Upper lobe of left lung (tissue), 6 donors: Measurements from ENCODE around the gene CBLB. TPM values are rescaled to one million over a fixed set of nuclear protein-coding genes. Genes with fewer than 3 reads are reported as not detected.

Source experiments
- ATAC-seq, 2 donors: fragments of 200-7000 bp; cut with Tn5 transposase; one replicate each; pipeline ENCODE4 v1.9.1; 2022; ENCODE audit warnings: mild to moderate bottlenecking in 2 of 2, moderate library complexity in 2 of 2; ENCODE audit not compliant: low FRiP score in 2 of 2
- DNase-seq, 2 donors: peaks; one replicate each; pipeline ENCODE4 v3.0.0-alpha.2; 2019 to 2020
- H3K27ac ChIP-seq, 4 donors: fragments of 200-600 bp; sonication (generic); one replicate each; pipeline ENCODE4 v1.5.1; 2016 to 2019
- H3K27me3 ChIP-seq, 4 donors: fragments of 200-600 bp; sonication (generic); one replicate each; pipeline ENCODE4 v1.5.1; 2017 to 2019
- H3K36me3 ChIP-seq, 4 donors: fragments of 200-600 bp; sonication (generic); one replicate each; pipeline ENCODE4 v1.5.1; 2016 to 2019
- H3K4me1 ChIP-seq, 4 donors: fragments of 200-600 bp; sonication (generic); one replicate each; pipeline ENCODE4 v1.5.1; 2018 to 2019
- H3K4me3 ChIP-seq, 4 donors: fragments of 200-600 bp; sonication (generic); one replicate each; pipeline ENCODE4 v1.5.1; 2017 to 2019; ENCODE audit warnings: mild to moderate bottlenecking in 2 of 4, moderate library complexity in 1 of 4
- H3K9me3 ChIP-seq, 4 donors: fragments of 200-600 bp; sonication (generic); one replicate each; pipeline ENCODE4 v1.5.1; 2018 to 2019
- CTCF ChIP-seq, 6 experiments: fragments of 450-650 bp in 4 of 6; fragments of 200-600 bp in 2 of 6; sonication (generic) in 2 of 6; IDR thresholded peaks; one replicate each; pipeline ENCODE4 v1.5.1; 2016 to 2019; ENCODE audit warnings: antibody characterized with exemption in 6 of 6
- EP300 ChIP-seq, 4 donors: sonication (generic); formaldehyde crosslinking; IDR thresholded peaks; one replicate each; pipeline ENCODE4 v1.5.1; 2017; ENCODE audit warnings: antibody characterized with exemption in 4 of 4, control low read depth in 2 of 4
- POLR2A ChIP-seq, 4 donors: fragments of 450-650 bp; IDR thresholded peaks; one replicate each; pipeline ENCODE4 v1.5.1; 2016 to 2017; ENCODE audit warnings: antibody characterized with exemption in 4 of 4, mild to moderate bottlenecking in 2 of 4
- POLR2AphosphoS5 ChIP-seq, 2 donors: sonication (generic); formaldehyde crosslinking; IDR thresholded peaks; one replicate each; pipeline ENCODE4 v1.5.1; 2017; ENCODE audit warnings: antibody characterized with exemption in 2 of 2
- WGBS, 2 donors: methylation state at CpG; one replicate each; pipeline ENCODE4 v1.1.5; 2017 to 2018; 5-methylcytosine and 5-hydroxymethylcytosine counted together
- total RNA-seq, 6 donors: library from RNA; depleted of rRNA in 4 of 6; stranded (reverse); fragments of >200 nt in 4 of 6; gene quantifications; one replicate each; pipeline versions ENCODE4 v1.1.0 to v1.2.1, GENCODE V29; 2016 to 2021
- donor health status: DM: no; HTN: no; CAD: no; lungs with moderate emphysema.
- donor health status: DM: no; HTN: yes; CAD: no; lungs with severe emphysema.

Gene CBLB
- total RNA-seq, 6 donors from 2014 or later: 30.3 to 85.9 (median 32.0) TPM

DNA sequence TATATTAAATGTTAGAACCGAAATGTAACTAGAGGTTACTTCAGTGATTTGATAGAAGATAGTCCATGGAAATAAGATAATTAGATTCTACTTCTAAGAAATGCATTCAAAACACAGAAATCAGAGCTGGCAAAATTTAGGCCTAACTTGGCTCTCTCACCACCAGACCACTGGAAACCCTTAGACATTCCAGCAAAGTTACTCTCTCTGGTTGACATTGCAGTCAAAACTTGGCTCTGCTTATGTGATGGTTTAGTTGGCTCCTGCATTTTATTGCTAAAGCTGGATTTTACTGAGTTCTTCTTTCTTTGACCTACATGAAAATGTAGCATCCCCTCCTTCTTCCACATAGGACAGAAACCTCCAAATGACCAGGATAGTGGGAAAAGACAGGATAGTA is 35.4 kb upstream of the CBLB start:
- Histone ChIP-seq H3K36me3 (no peaks in the 10 kb centered on the region), H3K4me3 (no peak overlapping the region), H3K4me1 (peaks cover 0 to 8% (median 4%) of the 10 kb centered on the region in 4 donors), H3K27me3 (no peaks in the 10 kb centered on the region), H3K9me3 (no peaks in the 10 kb centered on the region), H3K27ac (no peak overlapping the region)
- ATAC-seq (no peak), DNase-seq (no peak)
- WGBS, 2 donors: 97 to 100% methylated on average over 1 of the region's 1 CpG
- TF ChIP-seq EP300 (IDR thresholded peaks at IDR 0.05) (no peak), CTCF (IDR thresholded peaks at IDR 0.05) (no peak), POLR2A (IDR thresholded peaks at IDR 0.05) (no peak), POLR2AphosphoS5 (IDR thresholded peaks at IDR 0.05) (no peak)

- DNase-seq (no peak), ATAC-seq (no peak)
- TF ChIP-seq POLR2A (IDR thresholded peaks at IDR 0.05): no peak
- no peak for TF ChIP-seq EP300 (IDR thresholded peaks at IDR 0.05)
- TF ChIP-seq POLR2AphosphoS5 (IDR thresholded peaks at IDR 0.05): no peak
- no peak for TF ChIP-seq CTCF (IDR thresholded peaks at IDR 0.05)
- WGBS, 2 donors: 84 to 91% methylated on average over 2 of the region's 2 CpGs
- Histone ChIP-seq H3K27ac (no peak overlapping the region), H3K36me3 (no peaks in the 10 kb centered on the region), H3K4me1 (no peaks in the 10 kb centered on the region), H3K4me3 (no peak overlapping the region), H3K9me3 (no peaks in the 10 kb centered on the region), H3K27me3 (no peaks in the 10 kb centered on the region)
Observed at GRCh38 chr3:105899516-105899915, 30.7 kb upstream of the CBLB start.

DNA sequence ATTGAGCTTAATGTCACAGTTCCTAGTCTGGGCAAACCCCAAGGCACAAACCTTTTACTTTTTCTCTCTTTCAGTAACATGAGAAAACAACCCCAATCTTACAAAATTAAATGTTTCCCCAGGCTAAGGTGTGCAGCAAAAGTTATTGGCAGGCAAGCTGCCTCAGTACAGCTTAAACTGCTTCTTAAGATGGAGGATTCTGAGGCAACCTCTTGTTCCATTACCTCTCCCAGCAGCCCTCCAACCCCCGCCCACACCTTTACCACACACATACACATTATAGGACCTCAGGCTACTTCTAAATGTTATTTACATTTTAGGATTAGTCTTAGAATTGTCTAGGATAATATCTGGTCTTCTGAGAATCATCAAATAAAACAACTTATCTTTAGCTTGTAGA is 22.3 kb upstream of the CBLB start:
- 83 to 100% methylated on average over 1 of the region's 1 CpG for WGBS, 2 donors
- H3K36me3 ChIP-seq: no peaks in the 10 kb centered on the region
- no peak overlapping the region for H3K4me3 ChIP-seq
- H3K9me3 ChIP-seq: no peaks in the 10 kb centered on the region
- ATAC-seq: no peak
- no peak for DNase-seq
- no peaks in the 10 kb centered on the region for H3K27me3 ChIP-seq
- H3K4me1 ChIP-seq: no peaks in the 10 kb centered on the region
- TF ChIP-seq POLR2A (IDR thresholded peaks at IDR 0.05): no peak
- no peak for TF ChIP-seq CTCF (IDR thresholded peaks at IDR 0.05)
- no peak for TF ChIP-seq EP300 (IDR thresholded peaks at IDR 0.05)
- no peak for TF ChIP-seq POLR2AphosphoS5 (IDR thresholded peaks at IDR 0.05)
- H3K27ac ChIP-seq: no peak overlapping the region

- TF ChIP-seq POLR2A (IDR thresholded peaks at IDR 0.05) (no peak), EP300 (IDR thresholded peaks at IDR 0.05) (no peak), POLR2AphosphoS5 (IDR thresholded peaks at IDR 0.05) (no peak), CTCF (IDR thresholded peaks at IDR 0.05) (no peak)
- no peak overlapping the region for H3K4me3 ChIP-seq
- H3K4me1 ChIP-seq: peaks cover 0 to 9% (median 7%) of the 10 kb centered on the region in 4 donors
- no peaks in the 10 kb centered on the region for H3K36me3 ChIP-seq
- ATAC-seq (no peak), DNase-seq (no peak)
- WGBS, 2 donors: 80 to 95% methylated on average over 4 of the region's 4 CpGs
- H3K27ac ChIP-seq: no peak overlapping the region
- H3K27me3 ChIP-seq: no peaks in the 10 kb centered on the region
- H3K9me3 ChIP-seq: no peaks in the 10 kb centered on the region
Observed at GRCh38 chr3:105888621-105889579, 20.1 kb upstream of the CBLB start.
